SH-SY5Y (cell line): Measurements from ENCODE around the gene CDC42EP4.

Experiments
- GATA2 ChIP-seq: IDR thresholded peaks from 2 replicates; pipeline ENCODE4 v1.6.1; 2011; ENCODE audit warnings: mild to moderate bottlenecking, low read depth, low read length
- GATA3 ChIP-seq: IDR thresholded peaks from 2 replicates; pipeline ENCODE4 v1.6.1; 2011; ENCODE audit warnings: low read depth, mild to moderate bottlenecking, low read length, moderate library complexity

CDC42EP4 gene

DNA sequence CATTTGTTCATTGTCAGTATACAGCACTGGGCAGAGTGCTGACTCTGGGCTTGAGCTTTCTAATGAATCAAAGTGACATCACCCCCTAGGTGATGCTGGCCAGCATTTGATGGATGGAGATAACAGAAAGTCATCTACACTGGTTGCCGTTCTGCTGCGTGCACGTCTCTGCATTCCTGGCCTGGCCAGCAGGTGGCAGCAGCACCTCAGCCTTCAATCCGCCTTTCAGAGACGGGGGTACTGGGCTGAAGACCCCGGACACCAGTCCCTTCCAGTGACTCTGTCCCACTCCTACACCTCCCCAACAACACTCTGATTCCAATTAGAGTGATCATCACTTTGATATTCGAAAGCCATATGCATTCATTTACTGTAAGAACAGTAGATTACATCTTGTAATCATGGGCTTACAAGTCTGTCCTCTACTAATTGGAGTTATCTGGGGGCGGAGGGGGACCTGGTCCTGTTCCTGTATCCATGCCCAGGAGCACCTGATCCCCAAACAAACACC is 56.1 kb downstream of the CDC42EP4 start:
- TF ChIP-seq GATA3, result peak; percentile 91
- TF ChIP-seq GATA2, result peak; percentile 98

GRCh38 chr17:73251871-73252270 is 59.9 kb downstream of the CDC42EP4 start:
- TF ChIP-seq GATA3 (no peak), GATA2 (no peak)

DNA sequence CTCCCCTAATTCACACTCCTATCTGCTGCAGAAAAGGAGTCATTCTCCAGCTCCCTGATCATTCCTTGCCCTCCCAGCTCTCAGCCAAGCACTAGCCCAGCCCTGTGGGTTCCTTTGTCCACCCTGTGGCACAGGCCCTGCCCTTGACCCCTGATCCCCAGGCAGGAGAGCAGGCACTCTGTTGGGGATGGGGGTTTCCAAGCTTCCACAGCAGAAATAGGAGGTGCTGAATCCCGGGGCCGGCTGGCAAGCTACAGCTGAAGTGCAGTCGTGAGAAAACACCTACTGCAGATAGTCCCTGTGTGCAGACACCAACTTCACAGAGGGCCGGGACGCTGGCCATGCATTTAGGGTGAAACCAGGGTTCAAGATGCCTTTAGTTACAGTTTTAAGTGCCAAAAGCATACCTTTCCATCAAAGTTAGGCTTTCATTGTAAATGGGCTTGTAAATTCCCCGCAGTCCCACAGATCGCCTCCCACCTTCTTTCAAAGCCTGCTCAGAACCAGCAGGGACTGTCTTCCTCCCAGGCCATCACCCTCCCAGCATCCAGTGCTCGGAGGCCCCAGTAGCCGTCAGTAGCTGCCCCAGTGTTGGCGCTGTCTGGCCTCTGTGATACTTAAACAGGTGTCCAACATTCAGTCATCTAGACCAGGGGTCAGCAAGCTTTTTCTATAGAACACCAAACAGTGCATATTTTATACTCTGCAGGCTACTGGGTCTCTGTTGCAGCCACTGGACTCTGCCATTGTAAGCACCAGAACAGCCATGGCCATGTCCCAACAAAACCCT is 60.8 kb downstream of the CDC42EP4 start:
- TF ChIP-seq GATA2 (no peak), GATA3 (no peak)

GRCh38 chr17:73249700-73250099 is 62.1 kb downstream of the CDC42EP4 start:
- TF ChIP-seq GATA3 (no peak), GATA2 (no peak)

- no peak for TF ChIP-seq GATA2
- TF ChIP-seq GATA3, result no peak
Measured at GRCh38 chr17:73248532-73248931, 63.3 kb downstream of the CDC42EP4 start.

DNA sequence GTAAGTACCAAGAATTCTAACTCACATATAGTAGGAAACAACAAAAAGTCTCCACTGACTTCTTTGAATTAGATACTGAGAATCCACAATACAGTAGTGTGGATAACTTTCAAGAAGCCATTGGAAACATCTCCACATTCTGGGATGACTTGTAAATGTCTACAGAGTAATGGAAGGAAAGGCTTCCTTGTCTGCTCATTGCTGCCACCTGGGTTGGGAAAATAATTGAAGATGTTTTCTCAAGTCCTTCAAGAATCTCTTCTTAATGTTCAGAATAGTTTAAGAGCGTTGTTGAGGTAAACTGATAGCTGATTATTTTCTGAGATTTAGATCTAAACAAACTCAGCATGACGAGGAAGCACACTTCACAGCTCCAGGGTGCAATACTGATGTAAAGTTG is 64.1 kb downstream of the CDC42EP4 start:
- TF ChIP-seq GATA3 (no peak), GATA2 (no peak)

GRCh38 chr17:73240561-73240960 is 71.2 kb downstream of the CDC42EP4 start:
- no peak for TF ChIP-seq GATA3

DNA sequence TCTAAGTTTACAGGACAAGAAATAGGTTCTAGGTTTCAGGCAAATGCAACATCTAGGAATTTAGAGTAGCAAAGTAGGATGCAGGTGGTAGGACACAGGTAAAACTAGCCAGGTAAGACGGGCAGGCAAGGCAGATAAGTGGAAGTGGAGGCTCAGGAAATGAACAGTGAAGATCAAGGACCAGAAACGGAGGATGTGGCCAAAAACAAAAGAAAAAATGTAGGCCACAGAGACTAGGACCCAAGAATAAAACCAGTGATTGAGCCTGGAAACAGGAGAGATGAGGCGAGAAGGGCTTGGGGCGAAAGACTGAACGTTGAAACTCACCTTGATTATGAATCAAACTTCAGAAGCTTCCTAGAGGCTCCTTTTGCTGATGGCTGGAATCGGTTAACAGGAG is 74.1 kb downstream of the CDC42EP4 start:
- TF ChIP-seq GATA3 (no peak), GATA2 (no peak)

DNA sequence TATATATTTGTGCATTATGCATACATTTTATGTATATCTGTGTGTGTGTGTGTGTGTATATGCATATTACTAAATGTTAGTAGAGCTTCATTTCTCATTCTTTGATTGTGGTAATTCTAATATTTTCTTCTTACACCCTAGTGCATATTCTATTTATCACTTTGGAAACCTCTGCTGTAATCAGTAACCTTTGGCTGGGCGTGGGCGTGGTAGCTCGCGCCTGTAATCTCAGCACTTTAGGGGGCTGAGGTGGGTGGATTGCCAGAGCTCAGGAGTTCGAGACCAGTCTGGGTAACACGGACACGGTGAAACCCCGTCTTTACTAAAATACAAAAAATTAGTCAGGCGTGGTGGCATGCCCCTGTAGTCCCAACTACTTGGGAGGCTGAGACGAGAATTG is 77.1 kb downstream of the CDC42EP4 start:
- no peak for TF ChIP-seq GATA2
- no peak for TF ChIP-seq GATA3
